Prostate gland (tissue), 2 donors: ENCODE results near the gene TFF2.

ENCODE experiments used
- CTCF ChIP-seq, 4 experiments: fragments of 200-600 bp in 2 of 4; fragments of 450-650 bp in 2 of 4; sonication (generic) in 2 of 4; IDR thresholded peaks; 1 replicate in 3 of 4; 2 replicates in 1 of 4; pipeline ENCODE4 v1.5.1; 2016 to 2019; ENCODE audit warnings: antibody characterized with exemption in 4 of 4, mild to moderate bottlenecking in 2 of 4, moderate library complexity in 2 of 4
- POLR2A ChIP-seq: fragments of 450-650 bp; IDR thresholded peaks from one replicate; pipeline ENCODE4 v1.6.1; 2016; ENCODE audit warnings: antibody characterized with exemption, mild to moderate bottlenecking

- TF ChIP-seq CTCF (IDR thresholded peaks at IDR 0.05) (no peak), POLR2A (no peak)
Measured at GRCh38 chr21:42388740-42389448, 38.1 kb upstream of the TFF2 start.
